ENCODE data around the gene BRINP3. TPM values are rescaled to one million over a fixed set of nuclear protein-coding genes. Genes with fewer than 3 reads are reported as not detected.

Gene BRINP3
- total and polyA plus RNA-seq, 4 experiments from 2014 or later: not detected

- Histone ChIP-seq H3K27ac (ENCODE audit: low read depth, low read length) (no peak overlapping the region), H3K4me1 (ENCODE audit: insufficient read depth, low read length) (no peaks in the 10 kb centered on the region), H3K9me3 (ENCODE audit: control insufficient read depth in 1 of 2, low read length in 2 of 2) (no peaks in the 10 kb centered on the region), H3K4me3 (ENCODE audit: low read length in 2 of 2) (no peak overlapping the region), H3K36me3 (ENCODE audit: insufficient read depth, low read length) (no peaks in the 10 kb centered on the region), H3K27me3 (ENCODE audit: insufficient read depth, low read length) (no peaks in the 10 kb centered on the region)
- Mint-ChIP-seq H3K4me1 (no peaks in the 10 kb centered on the region), H3K36me3 (no peaks in the 10 kb centered on the region), H3K9me3 (peaks cover 0 to 12% (median 5%) of the 10 kb centered on the region in 8 donors), H3K4me3 (no peak overlapping the region), H3K27ac (no peak overlapping the region), H3K27me3 (no peaks in the 10 kb centered on the region)
- DNase-seq: no peak
- ChIA-PET CTCF (ENCODE audit: partially characterized antibody) (no interaction called here), POLR2A (ENCODE audit: partially characterized antibody) (no interaction called here)
- intact Hi-C loops (cut with micrococcal nuclease): no loop called here
Observed at GRCh38 chr1:190169311-190170067, 308.2 kb downstream of the BRINP3 start.

- H3K27me3 Mint-ChIP-seq: no peaks in the 10 kb centered on the region
- H3K4me1 Mint-ChIP-seq: no peaks in the 10 kb centered on the region
- ChIA-PET POLR2A (ENCODE audit: partially characterized antibody) (no interaction called here), CTCF (ENCODE audit: partially characterized antibody) (no interaction called here)
- H3K4me3 Mint-ChIP-seq: no peak overlapping the region
- intact Hi-C loops (cut with micrococcal nuclease): no loop called here
- H3K9me3 Mint-ChIP-seq: peaks cover 0 to 12% (median 5%) of the 10 kb centered on the region in 8 donors
- H3K27ac Mint-ChIP-seq: no peak overlapping the region
- no peaks in the 10 kb centered on the region for H3K4me1 ChIP-seq (ENCODE audit: insufficient read depth, low read length)
- H3K4me3 ChIP-seq (ENCODE audit: low read length in 2 of 2): no peak overlapping the region
- no peaks in the 10 kb centered on the region for H3K36me3 Mint-ChIP-seq
- H3K9me3 ChIP-seq (ENCODE audit: control insufficient read depth in 1 of 2, low read length in 2 of 2): no peaks in the 10 kb centered on the region
- H3K36me3 ChIP-seq (ENCODE audit: insufficient read depth, low read length): no peaks in the 10 kb centered on the region
- no peak for DNase-seq
- H3K27me3 ChIP-seq (ENCODE audit: insufficient read depth, low read length): no peaks in the 10 kb centered on the region
- H3K27ac ChIP-seq (ENCODE audit: low read depth, low read length): no peak overlapping the region
Observed at GRCh38 chr1:190168893-190169280, 308.8 kb downstream of the BRINP3 start.

GRCh38 chr1:190168116-190168892 lies 309.4 kb downstream of the BRINP3 start:
- Mint-ChIP-seq H3K4me3 (no peak overlapping the region), H3K27ac (no peak overlapping the region), H3K27me3 (no peaks in the 10 kb centered on the region), H3K9me3 (peaks cover 0 to 12% (median 5%) of the 10 kb centered on the region in 8 donors), H3K36me3 (no peaks in the 10 kb centered on the region), H3K4me1 (no peaks in the 10 kb centered on the region)
- ChIA-PET POLR2A (ENCODE audit: partially characterized antibody) (no interaction called here), CTCF (ENCODE audit: partially characterized antibody) (no interaction called here)
- Histone ChIP-seq H3K4me3 (ENCODE audit: low read length in 2 of 2) (no peak overlapping the region), H3K4me1 (ENCODE audit: insufficient read depth, low read length) (no peaks in the 10 kb centered on the region), H3K27ac (ENCODE audit: low read depth, low read length) (no peak overlapping the region), H3K9me3 (ENCODE audit: control insufficient read depth in 1 of 2, low read length in 2 of 2) (no peaks in the 10 kb centered on the region), H3K27me3 (ENCODE audit: insufficient read depth, low read length) (no peaks in the 10 kb centered on the region), H3K36me3 (ENCODE audit: insufficient read depth, low read length) (no peaks in the 10 kb centered on the region)
- intact Hi-C loops (cut with micrococcal nuclease): no loop called here
- DNase-seq: no peak

- Histone ChIP-seq H3K4me1 (ENCODE audit: insufficient read depth, low read length) (no peaks in the 10 kb centered on the region), H3K36me3 (ENCODE audit: insufficient read depth, low read length) (no peaks in the 10 kb centered on the region), H3K27me3 (ENCODE audit: insufficient read depth, low read length) (no peaks in the 10 kb centered on the region), H3K27ac (ENCODE audit: low read depth, low read length) (no peak overlapping the region), H3K9me3 (ENCODE audit: control insufficient read depth in 1 of 2, low read length in 2 of 2) (no peaks in the 10 kb centered on the region), H3K4me3 (ENCODE audit: low read length in 2 of 2) (no peak overlapping the region)
- H3K9me3 Mint-ChIP-seq: peaks cover 0 to 9% (median under 1%) of the 10 kb centered on the region in 8 donors
- DNase-seq: no peak
- no peaks in the 10 kb centered on the region for H3K36me3 Mint-ChIP-seq
- no peaks in the 10 kb centered on the region for H3K4me1 Mint-ChIP-seq
- ChIA-PET CTCF (ENCODE audit: partially characterized antibody) (no interaction called here), POLR2A (ENCODE audit: partially characterized antibody) (no interaction called here)
- no peaks in the 10 kb centered on the region for H3K27me3 Mint-ChIP-seq
- intact Hi-C loops (cut with micrococcal nuclease): no loop called here
- H3K4me3 Mint-ChIP-seq: no peak overlapping the region
- no peak overlapping the region for H3K27ac Mint-ChIP-seq
Observed at GRCh38 chr1:190159146-190159545, 318.5 kb downstream of the BRINP3 start.

- Mint-ChIP-seq H3K27ac (no peak overlapping the region), H3K9me3 (peaks cover 0 to 17% (median 6%) of the 10 kb centered on the region in 8 donors), H3K27me3 (no peaks in the 10 kb centered on the region), H3K36me3 (no peaks in the 10 kb centered on the region), H3K4me3 (no peak overlapping the region), H3K4me1 (no peaks in the 10 kb centered on the region)
- no peak overlapping the region for H3K27ac ChIP-seq (ENCODE audit: low read depth, low read length)
- H3K36me3 ChIP-seq (ENCODE audit: insufficient read depth, low read length): no peaks in the 10 kb centered on the region
- no peak overlapping the region for H3K4me3 ChIP-seq (ENCODE audit: low read length in 2 of 2)
- POLR2A ChIA-PET (ENCODE audit: partially characterized antibody): no interaction called here
- CTCF ChIA-PET (ENCODE audit: partially characterized antibody): no interaction called here
- H3K4me1 ChIP-seq (ENCODE audit: insufficient read depth, low read length): no peaks in the 10 kb centered on the region
- H3K27me3 ChIP-seq (ENCODE audit: insufficient read depth, low read length): no peaks in the 10 kb centered on the region
- H3K9me3 ChIP-seq (ENCODE audit: control insufficient read depth in 1 of 2, low read length in 2 of 2): no peaks in the 10 kb centered on the region
- intact Hi-C loops (cut with micrococcal nuclease): no loop called here
- DNase-seq: no peak
Observed at GRCh38 chr1:190154744-190155143, 322.9 kb downstream of the BRINP3 start.

DNA sequence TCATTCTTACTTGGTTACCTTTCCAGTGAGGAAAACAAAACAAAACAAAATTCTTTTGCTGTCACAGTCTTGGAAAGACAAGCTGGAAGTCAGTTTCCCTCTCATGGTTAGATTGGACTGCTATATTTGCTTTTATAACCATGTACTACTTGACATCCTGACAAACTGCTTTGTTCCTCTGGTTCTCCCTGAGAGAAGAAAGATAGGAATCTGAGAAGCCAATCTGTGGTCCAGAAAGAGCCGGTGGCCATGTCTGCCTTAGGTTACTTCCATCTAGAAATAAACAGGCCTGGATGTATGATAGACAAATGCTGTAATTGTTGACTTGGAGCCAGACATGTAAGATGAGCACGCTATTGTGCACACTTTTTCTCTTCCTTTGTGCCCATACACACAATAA lies 330.0 kb downstream of the BRINP3 start:
- H3K36me3 ChIP-seq (ENCODE audit: insufficient read depth, low read length): no peaks in the 10 kb centered on the region
- H3K27me3 ChIP-seq (ENCODE audit: insufficient read depth, low read length): no peaks in the 10 kb centered on the region
- CTCF ChIA-PET (ENCODE audit: partially characterized antibody): no interaction called here
- Mint-ChIP-seq H3K36me3 (no peaks in the 10 kb centered on the region), H3K4me3 (no peak overlapping the region), H3K27ac (no peak overlapping the region), H3K27me3 (no peaks in the 10 kb centered on the region), H3K9me3 (peaks cover 0 to 15% (median 8%) of the 10 kb centered on the region in 8 donors), H3K4me1 (no peaks in the 10 kb centered on the region)
- intact Hi-C loops (cut with micrococcal nuclease): no loop called here
- no peak overlapping the region for H3K27ac ChIP-seq (ENCODE audit: low read depth, low read length)
- H3K4me3 ChIP-seq (ENCODE audit: low read length in 2 of 2): no peak overlapping the region
- no peak for DNase-seq
- no peaks in the 10 kb centered on the region for H3K9me3 ChIP-seq (ENCODE audit: control insufficient read depth in 1 of 2, low read length in 2 of 2)
- H3K4me1 ChIP-seq (ENCODE audit: insufficient read depth, low read length): no peaks in the 10 kb centered on the region
- POLR2A ChIA-PET (ENCODE audit: partially characterized antibody): no interaction called here

GRCh38 chr1:190144650-190145049 lies 333.0 kb downstream of the BRINP3 start:
- no peaks in the 10 kb centered on the region for H3K4me1 Mint-ChIP-seq
- no peaks in the 10 kb centered on the region for H3K27me3 Mint-ChIP-seq
- DNase-seq: no peak
- H3K27ac ChIP-seq (ENCODE audit: low read depth, low read length): no peak overlapping the region
- H3K4me3 ChIP-seq (ENCODE audit: low read length in 2 of 2): no peak overlapping the region
- peaks cover 0 to 11% (median 7%) of the 10 kb centered on the region in 8 donors for H3K9me3 Mint-ChIP-seq
- no peaks in the 10 kb centered on the region for H3K4me1 ChIP-seq (ENCODE audit: insufficient read depth, low read length)
- H3K9me3 ChIP-seq (ENCODE audit: control insufficient read depth in 1 of 2, low read length in 2 of 2): no peaks in the 10 kb centered on the region
- ChIA-PET POLR2A (ENCODE audit: partially characterized antibody) (no interaction called here), CTCF (ENCODE audit: partially characterized antibody) (no interaction called here)
- no peaks in the 10 kb centered on the region for H3K36me3 Mint-ChIP-seq
- intact Hi-C loops (cut with micrococcal nuclease): no loop called here
- no peaks in the 10 kb centered on the region for H3K27me3 ChIP-seq (ENCODE audit: insufficient read depth, low read length)
- no peak overlapping the region for H3K27ac Mint-ChIP-seq
- H3K4me3 Mint-ChIP-seq: no peak overlapping the region
- H3K36me3 ChIP-seq (ENCODE audit: insufficient read depth, low read length): no peaks in the 10 kb centered on the region
